Measurements from ENCODE around the gene SIRPG.

- TF ChIP-seq CTCF (conservative IDR thresholded peaks at IDR 0.05 in 1 of 2, IDR thresholded peaks at IDR 0.05 in 1 of 2; ENCODE audit: extremely low read depth in 1 of 2, insufficient read depth in 1 of 2, low read depth in 1 of 2, low read length in 2 of 2) (no peak), EZH2 (IDR thresholded peaks at IDR 0.05; ENCODE audit: borderline replicate concordance, low read length) (no peak)
Measured at GRCh38 chr20:1664911-1665310, 7.3 kb upstream of the SIRPG start.
